Progenitor cell of endocrine pancreas (in vitro differentiated cells): ENCODE data around the gene XPO5. TPM values are rescaled to one million over a fixed set of nuclear protein-coding genes. Genes with fewer than 3 reads are reported as not detected.

Experiments
- DNase-seq: peaks from one replicate; pipeline ENCODE4 v3.0.0; 2021; ENCODE audit warnings: low spot score; ENCODE audit not compliant: unreplicated experiment
- H3K27ac Mint-ChIP-seq: 2 replicates; pipeline ENCODE4 v1.8.0; 2021; ENCODE audit warnings: mild to moderate bottlenecking, moderate library complexity, mixed read lengths
- H3K27me3 Mint-ChIP-seq: 2 replicates; pipeline ENCODE4 v1.8.0; 2021; ENCODE audit warnings: mixed read lengths
- H3K36me3 Mint-ChIP-seq: 2 replicates; pipeline ENCODE4 v1.8.0; 2022; ENCODE audit warnings: mixed read lengths; ENCODE audit not compliant: insufficient read depth
- H3K4me1 Mint-ChIP-seq: 2 replicates; pipeline ENCODE4 v1.8.0; 2021; ENCODE audit warnings: low read depth, mixed read lengths
- H3K4me3 Mint-ChIP-seq: 2 replicates; pipeline ENCODE4 v1.8.0; 2021; ENCODE audit warnings: low read depth, mild to moderate bottlenecking, moderate library complexity, mixed read lengths
- H3K9me3 Mint-ChIP-seq: 2 replicates; pipeline ENCODE4 v1.8.0; 2021; ENCODE audit warnings: low read depth, mixed read lengths
- total RNA-seq: library from RNA; stranded (reverse); gene quantifications from 2 replicates; pipeline ENCODE4 v1.2.1, GENCODE V29; 2021
- TF ChIP-seq, protein P1 (sequence below): fragments of 200-600 bp; sonication (generic); IDR thresholded peaks from one replicate; pipeline ENCODE4 v1.5.0; 2021; ENCODE audit warnings: antibody characterized with exemption, mild to moderate bottlenecking; ENCODE audit not compliant: unreplicated experiment

XPO5 gene
- total RNA-seq, 1 donor from 2014 or later: 64.0 TPM

- DNase-seq: no peak
- Mint-ChIP-seq H3K27me3 (no peaks in the 10 kb centered on the region), H3K9me3 (no peaks in the 10 kb centered on the region), H3K27ac (no peak overlapping the region), H3K4me3 (no peak overlapping the region), H3K4me1 (no peaks in the 10 kb centered on the region), H3K36me3 (peaks cover 19% of the 10 kb centered on the region)
- TF ChIP-seq, protein P1, sequence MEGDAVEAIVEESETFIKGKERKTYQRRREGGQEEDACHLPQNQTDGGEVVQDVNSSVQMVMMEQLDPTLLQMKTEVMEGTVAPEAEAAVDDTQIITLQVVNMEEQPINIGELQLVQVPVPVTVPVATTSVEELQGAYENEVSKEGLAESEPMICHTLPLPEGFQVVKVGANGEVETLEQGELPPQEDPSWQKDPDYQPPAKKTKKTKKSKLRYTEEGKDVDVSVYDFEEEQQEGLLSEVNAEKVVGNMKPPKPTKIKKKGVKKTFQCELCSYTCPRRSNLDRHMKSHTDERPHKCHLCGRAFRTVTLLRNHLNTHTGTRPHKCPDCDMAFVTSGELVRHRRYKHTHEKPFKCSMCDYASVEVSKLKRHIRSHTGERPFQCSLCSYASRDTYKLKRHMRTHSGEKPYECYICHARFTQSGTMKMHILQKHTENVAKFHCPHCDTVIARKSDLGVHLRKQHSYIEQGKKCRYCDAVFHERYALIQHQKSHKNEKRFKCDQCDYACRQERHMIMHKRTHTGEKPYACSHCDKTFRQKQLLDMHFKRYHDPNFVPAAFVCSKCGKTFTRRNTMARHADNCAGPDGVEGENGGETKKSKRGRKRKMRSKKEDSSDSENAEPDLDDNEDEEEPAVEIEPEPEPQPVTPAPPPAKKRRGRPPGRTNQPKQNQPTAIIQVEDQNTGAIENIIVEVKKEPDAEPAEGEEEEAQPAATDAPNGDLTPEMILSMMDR: no peak
Observed at GRCh38 chr6:43523284-43523683, 52.6 kb downstream of the XPO5 start.

- Mint-ChIP-seq H3K27me3 (no peaks in the 10 kb centered on the region), H3K4me3 (no peak overlapping the region), H3K36me3 (peaks cover 19% of the 10 kb centered on the region), H3K4me1 (no peaks in the 10 kb centered on the region), H3K9me3 (no peaks in the 10 kb centered on the region), H3K27ac (peak overlapping the region; percentile 9)
- DNase-seq: no peak
- TF ChIP-seq, protein P1: no peak
Observed at GRCh38 chr6:43522547-43523261, 53.1 kb downstream of the XPO5 start.

- H3K27ac Mint-ChIP-seq: no peak overlapping the region
- H3K27me3 Mint-ChIP-seq: no peaks in the 10 kb centered on the region
- H3K36me3 Mint-ChIP-seq: peaks cover 16% of the 10 kb centered on the region
- no peak overlapping the region for H3K4me3 Mint-ChIP-seq
- H3K4me1 Mint-ChIP-seq: no peaks in the 10 kb centered on the region
- no peak for DNase-seq
- H3K9me3 Mint-ChIP-seq: no peaks in the 10 kb centered on the region
- TF ChIP-seq, protein P1: no peak
Observed at GRCh38 chr6:43521836-43522235, 54.0 kb downstream of the XPO5 start.

DNA sequence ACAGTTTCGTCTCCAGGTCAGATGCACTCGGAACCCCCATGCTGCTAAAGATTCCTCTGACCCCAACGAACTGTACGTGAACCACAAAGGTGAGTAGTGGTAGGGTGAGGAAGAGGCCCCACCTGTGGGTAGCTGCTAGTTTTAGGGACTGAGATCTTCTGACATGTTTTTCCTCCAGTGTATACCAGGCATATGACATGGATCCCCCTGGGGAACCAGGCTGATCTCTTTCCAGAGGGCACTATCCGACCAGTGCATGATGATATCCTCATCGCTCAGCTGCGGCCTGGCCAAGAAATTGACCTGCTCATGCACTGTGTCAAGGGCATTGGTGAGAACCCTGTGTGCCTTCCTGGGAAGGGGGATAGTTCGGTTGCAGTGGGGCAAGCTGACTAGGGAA is 55.7 kb downstream of the XPO5 start:
- no peak overlapping the region for H3K4me3 Mint-ChIP-seq

DNA sequence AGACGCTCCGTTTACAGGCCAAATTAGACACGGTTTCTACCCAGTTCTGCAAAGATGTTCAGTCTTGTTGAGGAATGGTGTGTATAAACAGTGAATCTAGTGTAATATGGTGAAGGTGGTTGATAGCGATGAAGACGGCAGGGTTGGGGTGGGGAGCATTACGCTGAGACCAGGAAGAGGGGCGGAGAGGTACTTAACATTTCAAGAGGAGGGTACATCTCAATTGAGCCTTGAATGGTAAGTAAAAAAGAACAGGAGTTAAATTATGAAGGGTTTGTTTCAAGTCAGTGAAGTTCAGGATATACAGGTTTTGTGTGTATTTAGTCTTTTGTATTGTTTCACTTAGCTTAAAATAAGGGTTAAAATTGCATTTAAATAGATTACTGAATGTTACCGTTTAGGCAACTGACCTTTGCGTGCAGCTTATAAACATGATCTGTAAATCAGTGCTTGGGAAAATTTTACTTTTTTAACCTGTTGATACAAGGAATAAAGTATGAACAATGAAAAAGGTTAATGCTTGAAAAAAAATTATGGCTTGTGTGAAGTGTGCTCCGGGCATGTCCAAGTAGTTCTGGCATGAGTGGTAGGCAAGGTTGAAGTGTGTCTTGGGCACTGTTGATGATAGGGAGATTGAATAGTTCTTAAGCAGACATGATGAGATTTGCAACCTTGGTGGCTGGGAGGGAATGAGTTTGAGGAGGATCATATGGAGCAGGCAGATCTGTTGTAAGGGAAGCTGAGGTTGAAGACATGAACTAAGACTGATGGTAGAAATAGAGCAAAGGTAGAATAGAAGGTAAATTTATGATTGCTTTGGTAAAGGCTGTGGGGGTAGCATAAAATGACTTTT is 58.1 kb downstream of the XPO5 start:
- Mint-ChIP-seq H3K4me3 (no peak overlapping the region), H3K9me3 (no peaks in the 10 kb centered on the region), H3K27ac (no peak overlapping the region), H3K27me3 (no peaks in the 10 kb centered on the region), H3K36me3 (peaks cover 19% of the 10 kb centered on the region), H3K4me1 (peaks cover 14% of the 10 kb centered on the region)
- TF ChIP-seq, protein P1: no peak
- DNase-seq: no peak

More for the DNA sequence above, 55.7 kb downstream of the XPO5 start:
- no peaks in the 10 kb centered on the region for H3K27me3 Mint-ChIP-seq
- H3K9me3 Mint-ChIP-seq: no peaks in the 10 kb centered on the region
- H3K36me3 Mint-ChIP-seq: peaks cover 14% of the 10 kb centered on the region
- TF ChIP-seq, protein P1: no peak
- no peak overlapping the region for H3K27ac Mint-ChIP-seq
- DNase-seq: no peak
- peaks cover 13% of the 10 kb centered on the region for H3K4me1 Mint-ChIP-seq
